GM23248 (cell line): ENCODE measurements around the gene NAA80.

Source experiments
- EZH2 ChIP-seq: fragments of 200-600 bp; sonication (generic); IDR thresholded peaks from 2 replicates; pipeline ENCODE4 v1.6.1; 2018; ENCODE audit warnings: antibody characterized with exemption, mild to moderate bottlenecking; ENCODE audit not compliant: insufficient read depth, poor library complexity, severe bottlenecking
- EZH2phosphoT487 ChIP-seq: fragments of 200-600 bp; sonication (generic); IDR thresholded peaks from 2 replicates; pipeline ENCODE4 v1.6.1; 2018; ENCODE audit warnings: antibody characterized with exemption, moderate library complexity, mild to moderate bottlenecking, low read depth; ENCODE audit not compliant: insufficient read depth

- no peak for TF ChIP-seq EZH2
- no peak for TF ChIP-seq EZH2phosphoT487
Observed at GRCh38 chr3:50314816-50315215, 15.6 kb upstream of the NAA80 start.
